HFF-Myc (cell line): ENCODE results near the gene DNAJC7.
"Not testable (repeated sequence)": the region's sequence is repeated elsewhere in the genome, so short reads cannot be mapped to it uniquely, and the experiment has no call there.

Source experiments
- DNase-seq: peaks from one replicate; pipeline ENCODE4 v3.0.0-alpha.2; 2011; ENCODE audit warnings: low read depth; ENCODE audit errors: extremely low read depth
- H3K4me3 ChIP-seq: replicated peaks from 2 replicates; pipeline ENCODE4 v1.5.1; 2011; ENCODE audit warnings: low read depth, mild to moderate bottlenecking, control low read depth, low read length
- TF ChIP-seq, protein P1 (sequence below): IDR thresholded peaks from 2 replicates; pipeline ENCODE4 v1.5.1; 2012; ENCODE audit warnings: mild to moderate bottlenecking, low read depth, low read length, control low read depth; ENCODE audit errors: missing control alignments

DNAJC7 gene

DNA sequence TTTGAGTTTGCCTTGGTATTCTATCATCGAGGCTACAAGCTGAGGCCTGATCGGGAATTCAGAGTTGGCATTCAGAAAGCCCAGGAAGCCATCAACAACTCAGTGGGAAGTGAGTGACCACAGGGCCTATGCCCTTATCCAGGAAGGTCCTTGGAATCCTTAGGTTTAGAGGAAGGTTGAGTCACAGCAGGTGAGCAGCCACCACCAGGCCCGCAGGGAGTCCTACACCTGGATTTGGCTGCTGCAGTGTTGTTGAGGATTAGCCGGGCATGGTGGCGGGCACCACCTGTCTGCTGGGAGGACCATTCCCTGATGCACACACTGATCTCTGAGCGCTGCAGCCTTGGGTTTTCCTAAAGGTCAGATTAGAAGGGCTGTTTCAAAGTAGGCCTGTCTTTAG lies 81.6 kb downstream of the DNAJC7 start:
- DNase-seq = no peak
- TF ChIP-seq, protein P1, sequence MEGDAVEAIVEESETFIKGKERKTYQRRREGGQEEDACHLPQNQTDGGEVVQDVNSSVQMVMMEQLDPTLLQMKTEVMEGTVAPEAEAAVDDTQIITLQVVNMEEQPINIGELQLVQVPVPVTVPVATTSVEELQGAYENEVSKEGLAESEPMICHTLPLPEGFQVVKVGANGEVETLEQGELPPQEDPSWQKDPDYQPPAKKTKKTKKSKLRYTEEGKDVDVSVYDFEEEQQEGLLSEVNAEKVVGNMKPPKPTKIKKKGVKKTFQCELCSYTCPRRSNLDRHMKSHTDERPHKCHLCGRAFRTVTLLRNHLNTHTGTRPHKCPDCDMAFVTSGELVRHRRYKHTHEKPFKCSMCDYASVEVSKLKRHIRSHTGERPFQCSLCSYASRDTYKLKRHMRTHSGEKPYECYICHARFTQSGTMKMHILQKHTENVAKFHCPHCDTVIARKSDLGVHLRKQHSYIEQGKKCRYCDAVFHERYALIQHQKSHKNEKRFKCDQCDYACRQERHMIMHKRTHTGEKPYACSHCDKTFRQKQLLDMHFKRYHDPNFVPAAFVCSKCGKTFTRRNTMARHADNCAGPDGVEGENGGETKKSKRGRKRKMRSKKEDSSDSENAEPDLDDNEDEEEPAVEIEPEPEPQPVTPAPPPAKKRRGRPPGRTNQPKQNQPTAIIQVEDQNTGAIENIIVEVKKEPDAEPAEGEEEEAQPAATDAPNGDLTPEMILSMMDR = no peak
- no peak overlapping the region for H3K4me3 ChIP-seq

DNA sequence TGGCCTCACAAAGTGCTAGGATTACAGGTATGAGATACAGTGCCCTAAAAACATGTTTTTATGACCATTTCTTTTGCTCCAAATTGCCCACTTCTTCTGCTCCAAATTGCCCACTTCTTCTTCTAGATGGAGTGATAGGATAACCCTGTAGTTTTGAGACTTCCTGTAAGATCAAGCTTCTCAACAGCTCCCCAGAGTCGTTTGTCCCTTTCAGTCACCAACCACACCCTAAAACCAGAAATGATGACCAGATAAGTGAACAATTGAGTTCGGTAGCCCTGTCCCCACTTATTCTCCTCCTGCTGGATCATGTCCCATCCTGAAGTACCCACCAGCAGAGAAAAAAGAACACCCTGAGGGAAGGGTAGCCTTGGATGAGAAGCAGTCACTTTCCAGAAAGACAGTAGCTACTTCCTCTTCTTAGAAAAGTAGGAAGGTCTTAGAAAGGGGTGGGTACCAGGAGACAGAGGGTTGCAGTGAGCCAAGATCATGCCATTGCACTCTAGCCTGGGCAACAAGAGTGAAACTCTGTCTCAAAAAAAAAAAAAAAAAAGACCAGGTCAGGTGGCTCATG lies 84.3 kb downstream of the DNAJC7 start:
- H3K4me3 ChIP-seq = no peak overlapping the region
- TF ChIP-seq, protein P1 = no peak
- DNase-seq = no peak

DNA sequence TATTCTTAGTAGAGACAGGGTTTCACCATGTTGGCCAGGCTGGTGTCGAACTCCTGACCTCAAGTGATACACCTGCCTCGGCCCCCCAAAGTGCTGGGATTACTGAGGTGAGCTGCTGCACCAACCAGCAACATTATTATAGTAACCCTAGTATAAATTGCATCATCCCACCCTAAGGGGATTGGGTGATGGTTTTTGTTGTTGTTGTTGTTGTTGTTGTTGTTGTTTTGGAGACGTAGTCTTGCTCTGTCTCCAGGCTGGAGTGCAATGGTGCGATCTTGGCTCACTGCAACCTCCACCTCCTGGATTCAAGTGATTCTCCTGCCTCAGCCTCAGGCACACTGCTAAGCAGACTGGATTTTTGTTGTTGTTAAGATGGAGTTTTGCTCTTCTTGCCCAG lies 85.5 kb downstream of the DNAJC7 start:
- not testable (repeated sequence) for H3K4me3 ChIP-seq, DNase-seq

DNA sequence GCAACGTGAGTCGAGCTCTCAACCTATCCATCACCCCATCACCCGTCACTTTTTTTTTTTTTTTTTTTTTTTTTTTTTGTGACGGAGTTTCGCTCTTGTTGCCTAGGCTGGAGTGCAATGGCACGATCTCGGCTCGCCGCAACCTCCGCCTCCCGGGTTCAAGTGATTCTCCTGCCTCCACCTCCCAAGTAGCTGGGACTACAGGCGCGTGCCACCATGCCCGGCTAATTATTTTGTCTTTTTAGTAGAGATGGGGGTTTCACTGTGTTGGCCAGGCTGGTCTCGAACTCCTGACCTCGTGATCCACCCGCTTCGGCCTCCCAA lies 86.4 kb downstream of the DNAJC7 start:
- H3K4me3 ChIP-seq = peak overlapping the region; percentile 51

DNA sequence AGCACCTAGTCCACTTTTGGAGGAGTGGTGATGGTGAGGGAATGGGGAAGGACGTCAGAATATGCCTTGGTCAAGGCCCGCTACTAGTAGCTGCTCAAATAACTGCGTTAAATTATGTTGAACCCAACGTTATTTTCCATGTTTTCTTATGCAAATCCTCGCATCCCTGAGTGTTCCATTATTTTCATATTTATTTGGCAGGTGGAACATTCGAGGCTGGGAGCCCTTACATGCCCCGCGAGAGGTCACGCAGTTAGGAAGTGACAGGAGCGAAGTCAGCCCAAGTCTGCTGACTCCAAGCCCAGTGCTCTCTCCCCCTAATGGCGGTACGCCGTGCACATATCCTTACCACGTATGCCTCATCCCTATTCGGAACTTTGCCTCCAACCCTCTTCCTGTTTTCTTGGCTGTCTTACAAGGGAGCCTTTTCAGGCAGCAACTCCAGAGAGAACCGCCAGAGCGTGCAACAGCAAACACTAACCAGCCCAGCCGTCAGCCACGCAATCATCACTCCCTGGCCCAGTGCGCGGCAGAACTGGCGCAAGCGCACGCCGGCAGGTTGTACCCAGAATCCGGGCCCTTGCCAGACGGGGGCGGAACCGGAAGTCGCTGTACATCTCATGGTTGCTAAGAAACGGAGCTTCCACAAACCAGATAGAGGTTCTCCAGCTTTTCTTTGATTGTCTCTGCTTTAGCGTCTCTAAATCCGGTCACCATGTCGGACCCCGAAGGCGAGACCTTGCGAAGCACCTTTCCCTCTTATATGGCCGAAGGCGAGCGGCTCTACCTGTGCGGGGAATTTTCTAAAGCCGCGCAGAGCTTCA lies 87.0 kb downstream of the DNAJC7 start, which contains the start of gene ODAD4:
TSS of gene ODAD4 (plus strand) at position 609 of the 824 bp plus-strand sequence. CDS start at position 716, 107 bp downstream.
- TF ChIP-seq, protein P1 = peak; percentile 33
- peak; percentile 96 for DNase-seq

More for the DNA sequence above, 86.4 kb downstream of the DNAJC7 start:
- not testable (repeated sequence) for DNase-seq

DNA sequence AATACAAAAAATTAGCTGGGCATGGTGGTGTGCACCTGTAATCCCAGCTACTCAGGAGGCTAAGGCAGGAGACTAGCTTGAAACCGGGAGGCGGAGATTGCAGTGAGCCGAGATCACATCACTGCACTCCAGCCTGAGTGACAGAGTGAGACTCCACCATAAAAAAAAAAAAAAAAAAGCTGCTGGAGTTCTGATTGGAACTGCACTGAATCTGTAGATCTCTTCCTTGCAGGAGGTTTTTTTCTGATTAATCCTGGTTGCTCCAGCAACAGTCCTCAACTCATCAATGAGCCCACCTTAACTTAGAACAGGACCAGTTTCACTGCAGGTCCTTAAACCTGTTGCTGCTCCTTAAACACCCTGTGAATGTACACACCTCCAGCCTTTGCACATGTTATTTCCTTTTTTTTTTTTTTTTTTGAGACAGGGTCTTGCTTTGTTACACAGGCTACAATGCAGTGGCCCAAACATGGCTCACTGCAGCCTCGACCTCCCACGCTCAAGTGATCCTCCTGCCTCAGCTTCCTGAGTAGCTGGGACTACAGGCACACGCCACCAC lies 88.5 kb downstream of the DNAJC7 start:
- TF ChIP-seq, protein P1 = no peak
- no peak for DNase-seq
- H3K4me3 ChIP-seq = no peak overlapping the region

More for the DNA sequence above, 87.0 kb downstream of the DNAJC7 start, which contains the start of gene ODAD4:
- H3K4me3 ChIP-seq = peak within 1 kb of the TSS; percentile 51
